ENCODE measurements around the gene HPSE2. TPM values are rescaled to one million over a fixed set of nuclear protein-coding genes. Genes with fewer than 3 reads are reported as not detected.
A peak's percentile ranks its signal among the peaks of the same experiment; 100 is the strongest.

The HPSE2 gene
- polyA plus RNA-seq, 1 of the 3 experiments (the other 2 are of a cell fraction): not detected

- Histone ChIP-seq H3K9me3 (no peaks in the 10 kb centered on the region; the same call in 1 of the 2 replicates), H3K27me3 (ENCODE audit: insufficient read depth) (no peaks in the 10 kb centered on the region), H3K27ac (ENCODE audit: low read depth in 2 of 2, low read length in 1 of 2) (no peak overlapping the region), H4K20me1 (ENCODE audit: insufficient read depth) (no peaks in the 10 kb centered on the region), H2AFZ (ENCODE audit: low read depth) (no peak overlapping the region), H3F3A (replicated peaks; ENCODE audit: insufficient read depth) (no peaks in the 10 kb centered on the region), H3K4me2 (no peak overlapping the region), H3K79me2 (ENCODE audit: insufficient read depth) (no peaks in the 10 kb centered on the region), H3K4me3 (ENCODE audit: low read depth in 2 of 2, low read length in 1 of 2) (no peak overlapping the region), H3K4me1 (ENCODE audit: control insufficient read depth in 1 of 2, insufficient read depth in 2 of 2, low read depth in 1 of 2, low read length in 1 of 2) (no peaks in the 10 kb centered on the region), H3K9me2 (no peaks in the 10 kb centered on the region), H3K36me3 (replicated peaks in 1 of 2; ENCODE audit: control insufficient read depth in 1 of 2, insufficient read depth in 2 of 2, low read length in 1 of 2) (no peaks in the 10 kb centered on the region), H3K9ac (no peak overlapping the region)
- 26% methylated on average over 2 of the region's 2 CpGs for WGBS (ENCODE audit: low lambda C conversion rate)
- ChIA-PET POLR2A (no interaction called here), CTCF (no interaction called here)
- no peak for DNase-seq
- TF ChIP-seq CHD2 (IDR thresholded peaks at IDR 0.05; ENCODE audit: low read length, partially characterized antibody) (no peak), RAD21 (IDR thresholded peaks at IDR 0.05; ENCODE audit: low read length) (peak; percentile 34; the same call in 1 of the 2 replicates), USF2 (IDR thresholded peaks at IDR 0.05; ENCODE audit: borderline replicate concordance, low read depth, low read length) (no peak), FOSL2 (IDR thresholded peaks at IDR 0.05; ENCODE audit: borderline replicate concordance, low read depth) (no peak)
Observed at GRCh38 chr10:98745645-98746044, 490.0 kb downstream of the HPSE2 start.

GRCh38 chr10:98720551-98720950 lies 515.1 kb downstream of the HPSE2 start:
- no peak overlapping the region for H3K27ac ChIP-seq (ENCODE audit: low read depth in 2 of 2, low read length in 1 of 2)
- no peaks in the 10 kb centered on the region for H3K36me3 ChIP-seq (replicated peaks in 1 of 2; ENCODE audit: control insufficient read depth in 1 of 2, insufficient read depth in 2 of 2, low read length in 1 of 2)
- no peaks in the 10 kb centered on the region for H3K9me3 ChIP-seq
- ChIA-PET POLR2A (no interaction called here), CTCF (no interaction called here)
- H2AFZ ChIP-seq (ENCODE audit: low read depth): no peak overlapping the region
- no peak overlapping the region for H3K4me2 ChIP-seq
- no peak for DNase-seq
- no peaks in the 10 kb centered on the region for H3K27me3 ChIP-seq (ENCODE audit: insufficient read depth)
- WGBS (ENCODE audit: low lambda C conversion rate): 2% methylated on average over 1 of the region's 1 CpG
- no peak overlapping the region for H3K9ac ChIP-seq
- no peak overlapping the region for H3K4me3 ChIP-seq (ENCODE audit: low read depth in 2 of 2, low read length in 1 of 2)
- no peaks in the 10 kb centered on the region for H3F3A ChIP-seq (replicated peaks; ENCODE audit: insufficient read depth)
- H3K79me2 ChIP-seq (ENCODE audit: insufficient read depth): no peaks in the 10 kb centered on the region
- TF ChIP-seq FOXM1 (IDR thresholded peaks at IDR 0.05; ENCODE audit: low read depth) (no peak), NRF1 (IDR thresholded peaks at IDR 0.05; ENCODE audit: low read depth, low read length) (no peak), PBX3 (IDR thresholded peaks at IDR 0.05) (no peak), RAD21 (IDR thresholded peaks at IDR 0.05; ENCODE audit: low read length) (no peak), GATA2 (CRISPR knock-in tag; IDR thresholded peaks at IDR 0.05) (no peak), EP300 (IDR thresholded peaks at IDR 0.05; ENCODE audit: borderline replicate concordance in 1 of 2, low read depth in 1 of 2, low read length in 1 of 2) (no peak), TAF1 (IDR thresholded peaks at IDR 0.05; ENCODE audit: borderline replicate concordance, low read depth, low read length) (no peak), USF1 (IDR thresholded peaks at IDR 0.05; ENCODE audit: borderline replicate concordance, low read depth) (no peak), MAX (IDR thresholded peaks at IDR 0.05; ENCODE audit: low read depth) (no peak), MXI1 (IDR thresholded peaks at IDR 0.05; ENCODE audit: low read depth, low read length) (no peak)
- H3K4me1 ChIP-seq (ENCODE audit: control insufficient read depth in 1 of 2, insufficient read depth in 2 of 2, low read depth in 1 of 2, low read length in 1 of 2): no peaks in the 10 kb centered on the region
- no peaks in the 10 kb centered on the region for H4K20me1 ChIP-seq (ENCODE audit: insufficient read depth)
- H3K9me2 ChIP-seq: no peaks in the 10 kb centered on the region

Data from SK-N-SH (cell line).